Mesenchymal stem cell (in vitro differentiated cells and primary cell): ENCODE measurements around the gene CD46.

ENCODE experiments used
- DNase-seq: peaks from one replicate; pipeline ENCODE4 v3.0.0-alpha.2; 2013
- H2AFZ ChIP-seq: one replicate; pipeline ENCODE4 v1.6.1; 2013; ENCODE audit warnings: low read depth, mild to moderate bottlenecking, control low read depth, inconsistent platforms, low read length, moderate library complexity
- H2AK5ac ChIP-seq: 2 replicates; pipeline ENCODE4 v1.6.1; 2013; ENCODE audit warnings: low read length, moderate library complexity, mild to moderate bottlenecking, inconsistent platforms; ENCODE audit not compliant: severe bottlenecking
- H2BK120ac ChIP-seq: one replicate; pipeline ENCODE4 v1.6.1; 2013; ENCODE audit warnings: low read depth, mild to moderate bottlenecking, inconsistent platforms, low read length, moderate library complexity
- H2BK12ac ChIP-seq, 2 experiments: one replicate each; pipeline ENCODE4 v1.6.1; 2013; ENCODE audit warnings: inconsistent platforms in 2 of 2, low read length in 2 of 2, mild to moderate bottlenecking in 2 of 2, moderate library complexity in 2 of 2, control low read depth in 1 of 2
- H2BK15ac ChIP-seq: one replicate; pipeline ENCODE4 v1.6.1; 2013; ENCODE audit warnings: mild to moderate bottlenecking, low read depth, inconsistent platforms; ENCODE audit not compliant: poor library complexity, severe bottlenecking
- H2BK5ac ChIP-seq: 2 replicates; pipeline ENCODE4 v1.6.1; 2013; ENCODE audit warnings: low read depth, mild to moderate bottlenecking, low read length, control low read depth, inconsistent platforms; ENCODE audit not compliant: poor library complexity, severe bottlenecking
- H3K14ac ChIP-seq, 2 experiments: one replicate each; pipeline ENCODE4 v1.6.1; 2013; ENCODE audit warnings: inconsistent platforms in 2 of 2, low read length in 2 of 2, control low read depth in 1 of 2, mild to moderate bottlenecking in 1 of 2, moderate library complexity in 1 of 2
- H3K18ac ChIP-seq, 2 experiments: one replicate each; pipeline ENCODE4 v1.6.1; 2013; ENCODE audit warnings: inconsistent platforms in 2 of 2, low read length in 2 of 2, control low read depth in 1 of 2, low read depth in 1 of 2, mild to moderate bottlenecking in 1 of 2
- H3K23ac ChIP-seq, 2 experiments: one replicate each; pipeline ENCODE4 v1.6.1; 2013; ENCODE audit warnings: inconsistent platforms in 2 of 2, low read length in 2 of 2, mild to moderate bottlenecking in 2 of 2, moderate library complexity in 2 of 2, control low read depth in 1 of 2
- H3K27ac ChIP-seq: 2 replicates; pipeline ENCODE4 v1.5.1; 2013; ENCODE audit warnings: mild to moderate bottlenecking, moderate library complexity, low read length, control low read depth, inconsistent platforms; ENCODE audit not compliant: poor library complexity, severe bottlenecking
- H3K27me3 ChIP-seq, 2 experiments: 2 replicates each; pipeline versions ENCODE4 v1.6.1 to v1.7.0; 2013; ENCODE audit warnings: low read length in 2 of 2, mild to moderate bottlenecking in 2 of 2, moderate library complexity in 2 of 2, control low read depth in 1 of 2, inconsistent platforms in 1 of 2; ENCODE audit not compliant: control insufficient read depth in 1 of 2, insufficient read depth in 1 of 2
- H3K36me3 ChIP-seq, 2 experiments: 2 replicates each; pipeline versions ENCODE4 v1.6.1 to v1.7.0; 2013; ENCODE audit warnings: low read length in 2 of 2, control low read depth in 1 of 2, inconsistent platforms in 1 of 2, low read depth in 1 of 2, mild to moderate bottlenecking in 1 of 2; ENCODE audit not compliant: insufficient read depth in 2 of 2, control insufficient read depth in 1 of 2
- H3K4ac ChIP-seq, 2 experiments: one replicate each; pipeline ENCODE4 v1.6.1; 2013; ENCODE audit warnings: inconsistent platforms in 2 of 2, low read length in 2 of 2, mild to moderate bottlenecking in 2 of 2, moderate library complexity in 2 of 2, control low read depth in 1 of 2, low read depth in 1 of 2
- H3K4me1 ChIP-seq: 2 replicates; pipeline ENCODE4 v1.6.1; 2013; ENCODE audit warnings: low read depth, low read length, control low read depth; ENCODE audit not compliant: control insufficient read depth, insufficient read depth
- H3K4me2 ChIP-seq: 2 replicates; pipeline ENCODE4 v1.6.1; 2013; ENCODE audit warnings: low read length, mild to moderate bottlenecking, inconsistent platforms; ENCODE audit not compliant: poor library complexity, severe bottlenecking
- H3K4me3 ChIP-seq, 2 experiments: 2 replicates each; pipeline versions ENCODE4 v1.5.1 to v1.7.0; 2013; ENCODE audit warnings: low read length in 2 of 2, mild to moderate bottlenecking in 2 of 2, control low read depth in 1 of 2, low read depth in 1 of 2; ENCODE audit not compliant: insufficient read depth in 1 of 2
- H3K79me1 ChIP-seq: replicated peaks from 2 replicates; pipeline ENCODE4 v1.6.1; 2013; ENCODE audit warnings: mild to moderate bottlenecking, control low read depth, low read length, inconsistent platforms; ENCODE audit not compliant: poor library complexity, severe bottlenecking
- H3K9ac ChIP-seq: 2 replicates; pipeline ENCODE4 v1.7.0; 2013; ENCODE audit warnings: mild to moderate bottlenecking, low read length, moderate library complexity
- H3K9me3 ChIP-seq: 2 replicates; pipeline ENCODE4 v1.7.0; 2013; ENCODE audit warnings: mild to moderate bottlenecking, low read length; ENCODE audit not compliant: control insufficient read depth
- H4K8ac ChIP-seq: one replicate; pipeline ENCODE4 v1.6.1; 2013; ENCODE audit warnings: inconsistent platforms, mild to moderate bottlenecking, low read length, moderate library complexity
- H4K91ac ChIP-seq: one replicate; pipeline ENCODE4 v1.6.1; 2013; ENCODE audit warnings: mild to moderate bottlenecking, low read length, inconsistent platforms
- WGBS: methylation state at CpG from one replicate; pipeline ENCODE4 v1.1.7; 2013; ENCODE audit warnings: mixed read lengths; 5-methylcytosine and 5-hydroxymethylcytosine counted together

Gene CD46

DNA sequence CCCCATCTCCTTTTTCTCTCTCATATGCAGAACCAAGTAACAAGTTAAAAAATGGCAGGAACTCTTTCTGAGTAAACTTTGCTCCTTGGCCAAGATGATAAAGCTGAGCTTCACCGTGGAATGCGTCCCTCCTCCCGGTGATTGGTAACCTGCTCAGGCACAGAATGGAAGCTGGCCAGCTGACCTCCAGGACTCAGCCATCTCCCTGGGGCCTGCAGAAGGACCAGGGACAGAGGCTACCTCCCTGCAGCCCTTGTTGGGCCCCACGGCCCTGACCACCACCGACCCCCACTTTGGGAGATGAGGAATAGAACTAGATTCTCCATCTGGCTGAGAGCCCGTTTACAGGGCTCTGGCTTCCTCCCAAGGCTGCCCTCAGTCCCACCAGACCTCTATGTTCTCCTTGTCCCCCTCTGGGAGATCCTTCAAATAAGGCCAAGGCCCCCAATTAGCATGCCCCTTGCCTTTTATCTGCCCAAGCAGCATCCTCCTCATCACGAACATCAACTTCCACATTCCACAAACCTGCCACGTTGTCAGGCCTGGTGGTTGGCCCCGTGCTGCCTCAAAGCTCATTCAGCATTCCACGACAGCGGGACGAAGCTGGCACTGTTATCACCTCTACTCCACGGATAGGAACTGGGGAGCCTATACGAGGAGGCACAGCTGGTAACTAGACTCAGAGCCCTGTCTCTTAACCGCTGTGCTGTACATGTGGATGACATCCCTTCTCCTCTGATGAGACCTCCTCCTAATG is 84.9 kb downstream of the CD46 start:
- no peak overlapping the region for H3K9ac ChIP-seq
- H3K9me3 ChIP-seq, result no peaks in the 10 kb centered on the region
- H2AFZ ChIP-seq, result no peak overlapping the region
- no peak for DNase-seq
- H2BK15ac ChIP-seq, result no peak overlapping the region
- H3K36me3 ChIP-seq, result peaks cover 0 to 3% of the 10 kb centered on the region in 2 experiments
- no peak overlapping the region for H2BK5ac ChIP-seq
- H2AK5ac ChIP-seq, result no peak overlapping the region
- 95% methylated on average over 15 of the region's 15 CpGs for WGBS
- no peak overlapping the region for H3K18ac ChIP-seq
- no peak overlapping the region for H3K23ac ChIP-seq
- H3K79me1 ChIP-seq, result peaks cover 12% of the 10 kb centered on the region
- no peak overlapping the region for H4K91ac ChIP-seq
- no peak overlapping the region for H3K4ac ChIP-seq
- peaks cover 1% of the 10 kb centered on the region for H3K4me1 ChIP-seq
- H3K4me3 ChIP-seq, result peak overlapping the region in 1 of 2 experiments; percentile 0
- no peaks in the 10 kb centered on the region for H3K27me3 ChIP-seq
- no peak overlapping the region for H2BK120ac ChIP-seq
- H4K8ac ChIP-seq, result no peak overlapping the region
- H3K14ac ChIP-seq, result peak overlapping the region in 1 of 2 experiments; percentile 35
- H2BK12ac ChIP-seq, result peak overlapping the region in 1 of 2 experiments; percentile 33
- H3K27ac ChIP-seq, result no peak overlapping the region
- H3K4me2 ChIP-seq, result no peak overlapping the region

DNA sequence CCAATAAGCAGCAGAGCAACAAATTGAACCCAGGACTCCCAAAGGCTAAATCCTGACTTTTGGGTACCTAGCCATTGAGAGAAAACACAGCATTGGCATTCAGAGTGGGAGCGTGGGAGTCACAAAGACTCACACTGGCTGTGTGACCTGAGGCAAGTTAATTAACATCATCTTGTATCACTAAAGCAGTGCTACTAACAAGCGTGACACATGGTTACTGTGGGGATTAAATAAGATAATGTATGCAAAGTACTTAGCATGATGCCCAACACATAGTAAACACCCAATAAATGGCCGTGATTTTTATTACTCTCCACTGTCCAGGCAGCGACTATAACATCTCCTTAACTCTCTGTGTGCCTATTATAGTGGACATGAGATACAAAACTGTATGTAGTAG is 85.8 kb downstream of the CD46 start:
- Histone ChIP-seq H3K4me3 (no peak overlapping the region), H3K9me3 (no peaks in the 10 kb centered on the region), H3K18ac (no peak overlapping the region), H2AFZ (no peak overlapping the region), H3K79me1 (peaks cover 14% of the 10 kb centered on the region), H3K4me1 (peaks cover 1% of the 10 kb centered on the region), H2BK15ac (no peak overlapping the region), H3K9ac (no peak overlapping the region), H3K36me3 (peaks cover 0 to 3% of the 10 kb centered on the region in 2 experiments), H3K23ac (no peak overlapping the region), H4K91ac (no peak overlapping the region), H3K4me2 (no peak overlapping the region), H3K27me3 (no peaks in the 10 kb centered on the region), H4K8ac (no peak overlapping the region), H2BK120ac (no peak overlapping the region), H3K27ac (no peak overlapping the region), H2BK5ac (no peak overlapping the region), H2BK12ac (no peak overlapping the region), H2AK5ac (no peak overlapping the region), H3K14ac (no peak overlapping the region), H3K4ac (no peak overlapping the region)
- DNase-seq, result no peak
- WGBS, result 100% methylated on average over 1 of the region's 4 CpGs

DNA sequence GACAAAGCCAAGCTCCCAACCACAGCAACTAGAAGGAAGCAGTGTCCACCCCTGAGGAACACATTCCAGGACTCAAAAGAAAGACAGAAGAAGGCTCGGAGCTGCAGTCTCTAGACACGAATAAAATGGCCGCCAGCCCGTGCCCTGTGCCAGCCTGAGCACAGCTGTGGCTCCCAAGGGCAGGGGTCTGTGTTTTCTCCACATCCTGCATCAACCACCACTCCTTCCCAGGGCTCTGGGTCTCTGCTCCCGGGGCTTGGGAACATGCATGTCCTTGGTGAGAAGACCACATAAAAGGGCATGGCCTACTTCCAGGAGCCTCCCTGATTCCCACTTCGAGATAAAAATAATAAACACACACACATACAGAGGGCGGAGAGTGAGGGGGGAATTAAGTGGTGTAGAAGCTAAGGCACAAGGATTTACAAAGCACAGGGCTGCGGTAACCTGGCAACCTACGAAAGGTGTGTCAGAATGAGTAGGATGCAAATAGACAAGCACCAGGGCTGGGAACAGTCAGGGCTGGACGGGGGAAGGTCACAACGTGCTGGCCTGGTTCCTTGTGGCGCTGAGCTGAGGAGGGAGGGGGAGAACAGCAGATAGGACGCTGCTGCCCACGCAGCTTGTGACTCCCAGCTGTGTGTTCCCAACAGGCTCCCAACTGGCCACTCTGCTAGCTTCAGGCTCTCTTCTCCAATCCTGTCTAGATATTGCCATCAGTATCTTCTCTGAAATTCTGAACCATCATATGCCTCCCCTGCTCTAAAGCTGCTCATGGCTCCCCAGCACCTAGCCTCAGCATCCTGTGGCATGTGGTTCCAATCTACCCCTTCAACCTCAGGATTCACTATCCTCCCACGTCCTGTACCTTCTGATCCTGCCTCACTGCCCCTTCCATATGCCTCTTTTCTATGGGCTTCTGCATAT is 86.6 kb downstream of the CD46 start:
- no peak overlapping the region for H3K9ac ChIP-seq
- H3K4ac ChIP-seq, result no peak overlapping the region
- no peak overlapping the region for H2BK5ac ChIP-seq
- H2AFZ ChIP-seq, result no peak overlapping the region
- H3K9me3 ChIP-seq, result no peaks in the 10 kb centered on the region
- peaks cover 0 to 3% of the 10 kb centered on the region in 2 experiments for H3K36me3 ChIP-seq
- no peak overlapping the region for H4K91ac ChIP-seq
- WGBS, result 90% methylated on average over 13 of the region's 15 CpGs
- peak overlapping the region; percentile 14 to 26 for H3K18ac ChIP-seq
- no peak overlapping the region for H2BK12ac ChIP-seq
- DNase-seq, result no peak
- peak overlapping the region in 1 of 2 experiments; percentile 9 for H3K23ac ChIP-seq
- no peak overlapping the region for H2BK120ac ChIP-seq
- H3K4me2 ChIP-seq, result no peak overlapping the region
- no peaks in the 10 kb centered on the region for H3K27me3 ChIP-seq
- H2AK5ac ChIP-seq, result no peak overlapping the region
- no peak overlapping the region for H3K27ac ChIP-seq
- no peak overlapping the region for H3K4me3 ChIP-seq
- H3K4me1 ChIP-seq, result peaks cover 1% of the 10 kb centered on the region
- no peak overlapping the region for H4K8ac ChIP-seq
- H3K14ac ChIP-seq, result peak overlapping the region in 1 of 2 experiments; percentile 80
- peaks cover 14% of the 10 kb centered on the region for H3K79me1 ChIP-seq
- H2BK15ac ChIP-seq, result no peak overlapping the region

DNA sequence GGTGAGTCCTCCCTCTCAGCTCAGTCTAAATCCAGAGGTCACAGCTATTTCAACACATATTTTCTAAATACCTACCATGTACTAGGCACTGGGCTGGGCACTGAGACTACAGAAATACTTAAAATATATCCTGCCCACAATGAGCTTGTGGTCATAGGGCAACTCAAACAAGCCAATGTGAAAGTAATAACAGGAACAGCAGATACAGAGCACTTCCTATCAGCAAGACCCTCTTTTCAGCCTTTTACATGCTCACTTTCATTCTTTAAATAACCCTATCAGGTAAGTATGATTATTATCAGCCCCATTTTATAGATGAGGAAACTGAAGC is 87.2 kb downstream of the CD46 start:
- Histone ChIP-seq H3K14ac (no peak overlapping the region), H2BK15ac (no peak overlapping the region), H2AK5ac (no peak overlapping the region), H3K4me1 (peaks cover 1% of the 10 kb centered on the region), H3K36me3 (peaks cover 0 to 5% of the 10 kb centered on the region in 2 experiments), H3K4me2 (no peak overlapping the region), H3K27ac (no peak overlapping the region), H3K9me3 (no peaks in the 10 kb centered on the region), H3K27me3 (no peaks in the 10 kb centered on the region), H2BK12ac (no peak overlapping the region), H2BK5ac (no peak overlapping the region), H3K23ac (no peak overlapping the region), H3K79me1 (peaks cover 17% of the 10 kb centered on the region), H3K18ac (no peak overlapping the region), H3K4ac (no peak overlapping the region), H3K4me3 (no peak overlapping the region), H2AFZ (no peak overlapping the region), H4K91ac (no peak overlapping the region), H3K9ac (no peak overlapping the region), H4K8ac (no peak overlapping the region), H2BK120ac (no peak overlapping the region)
- DNase-seq, result no peak
